ENCODE measurements around the gene ABHD1.
"Not testable (repeated sequence)": the region's sequence is repeated elsewhere in the genome, so short reads cannot be mapped to it uniquely, and the experiment has no call there.

The ABHD1 gene

DNA sequence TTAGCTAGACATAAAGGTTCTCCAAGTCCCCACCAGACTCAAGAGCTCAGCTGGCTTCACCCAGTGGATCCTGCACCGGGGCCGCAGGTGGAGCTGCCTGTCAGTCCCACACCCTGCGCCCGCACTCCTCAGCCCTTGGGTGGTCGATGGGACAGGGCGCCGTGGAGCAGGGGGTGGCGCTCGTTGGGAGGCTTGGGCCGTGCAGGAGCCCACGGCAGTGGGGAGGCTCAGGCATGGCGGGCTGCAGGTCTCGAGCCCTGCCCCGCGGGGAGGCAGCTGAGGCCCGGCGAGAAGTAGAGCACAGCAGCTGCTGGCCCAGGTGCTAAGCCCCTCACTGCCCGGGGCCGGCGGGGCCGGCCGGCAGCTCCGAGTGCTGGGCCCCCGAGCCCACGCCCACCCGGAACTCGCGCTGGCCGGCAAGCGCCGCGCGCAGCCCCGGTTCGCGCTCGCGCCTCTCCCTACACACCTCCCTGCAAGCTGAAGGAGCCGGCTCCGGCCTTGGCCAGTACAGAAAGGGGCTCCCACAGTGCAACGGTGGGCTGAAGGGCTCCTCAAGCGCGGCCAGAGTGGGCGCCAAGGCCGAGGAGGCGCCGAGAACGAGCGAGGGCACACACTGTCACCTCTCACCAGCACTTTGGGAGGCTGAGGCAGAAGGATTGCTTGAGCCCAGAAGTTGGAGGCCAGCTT is 12.1 kb upstream of the ABHD1 start:
- not testable (repeated sequence) for DNase-seq

DNA sequence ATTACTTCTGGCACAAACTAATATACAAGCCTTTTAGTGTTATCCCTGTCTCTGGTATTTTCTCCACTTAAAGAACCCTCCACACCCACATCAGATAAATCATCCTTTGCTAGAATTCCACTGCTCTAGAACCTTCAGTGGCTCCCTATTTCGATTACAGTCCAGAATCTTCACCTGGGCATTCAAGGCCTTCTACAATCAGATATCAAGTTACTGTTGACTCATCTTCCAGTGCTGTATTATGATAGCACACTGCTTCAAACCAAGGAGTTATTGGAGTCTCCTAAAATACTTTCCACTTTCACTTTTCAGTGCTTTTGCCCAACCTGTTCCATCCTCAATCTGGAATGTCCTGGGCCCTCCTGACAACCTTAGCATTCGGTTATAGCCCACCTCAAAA is 8.1 kb upstream of the ABHD1 start:
- no peak for DNase-seq

DNA sequence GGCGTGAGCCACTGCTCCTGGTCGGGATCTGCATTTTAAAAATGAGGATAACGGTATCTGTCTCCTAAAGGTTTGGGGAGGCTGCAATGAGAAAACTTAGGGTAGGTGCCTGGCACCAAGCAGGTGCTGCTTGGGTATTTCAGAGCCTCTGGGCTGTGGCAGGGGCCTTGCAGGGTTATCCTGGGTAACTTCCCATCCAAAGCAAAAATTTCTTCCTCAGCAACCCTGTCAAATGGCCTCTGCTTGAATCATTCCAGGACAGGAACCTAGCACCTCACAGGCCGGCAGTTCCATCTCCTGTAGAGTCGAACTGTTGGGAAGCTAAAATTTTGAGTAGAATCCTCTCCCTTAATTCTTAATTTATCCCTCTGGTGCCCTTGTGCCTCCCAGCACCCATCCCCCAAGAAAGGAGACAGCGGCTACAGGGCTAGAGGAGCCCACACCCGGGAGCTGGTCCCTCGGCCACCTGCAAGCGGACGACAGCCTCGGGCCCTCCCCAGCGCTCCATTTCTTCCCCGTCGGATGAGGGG is 5.6 kb upstream of the ABHD1 start:
- DNase-seq = no peak

DNA sequence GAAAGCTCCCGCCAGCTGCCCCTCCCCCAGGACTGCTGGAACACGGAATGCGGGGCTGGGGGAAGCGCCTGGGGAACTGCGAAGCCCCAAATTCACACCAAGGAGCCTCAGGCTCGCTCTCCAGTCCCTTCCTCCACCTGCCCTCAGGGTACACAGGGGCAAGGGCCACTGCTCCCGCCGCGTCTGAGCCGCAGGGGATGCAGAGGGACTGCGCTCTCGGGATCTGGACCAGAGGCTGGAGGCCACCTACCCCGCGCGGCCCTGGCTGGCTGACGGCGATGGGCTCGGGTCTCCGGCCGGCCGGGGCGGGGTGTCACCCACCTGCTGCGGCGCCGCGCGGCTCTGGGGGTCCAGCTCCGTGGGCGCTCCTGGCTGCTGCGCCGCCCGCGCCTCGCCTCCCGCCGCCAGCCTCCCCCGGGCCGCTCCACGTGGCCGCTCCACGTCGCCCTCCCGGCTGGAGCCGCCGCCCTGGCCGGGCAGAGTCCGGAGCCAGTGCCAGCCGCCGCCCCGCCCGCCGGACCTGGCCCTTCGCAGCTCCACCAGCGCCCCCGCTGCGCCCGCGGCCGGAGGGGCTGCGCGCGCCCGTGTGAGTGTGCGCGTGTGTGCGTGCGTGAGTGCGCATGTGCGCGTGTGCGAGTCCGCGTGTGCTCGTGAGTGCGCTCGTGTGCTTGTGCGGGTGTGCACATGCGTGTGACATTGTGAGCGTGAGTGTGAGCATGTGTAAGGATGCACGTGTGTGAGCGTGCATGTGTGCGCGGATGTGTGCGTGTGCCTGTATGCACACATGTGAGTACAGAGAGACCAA is 4.9 kb upstream of the ABHD1 start, which contains the start of gene CGREF1:
Gene CGREF1, minus strand, starts transcription at position 604 of the 805 bp plus-strand sequence. CDS start 14,762 bp downstream, outside the sequence.
- no peak for DNase-seq

DNA sequence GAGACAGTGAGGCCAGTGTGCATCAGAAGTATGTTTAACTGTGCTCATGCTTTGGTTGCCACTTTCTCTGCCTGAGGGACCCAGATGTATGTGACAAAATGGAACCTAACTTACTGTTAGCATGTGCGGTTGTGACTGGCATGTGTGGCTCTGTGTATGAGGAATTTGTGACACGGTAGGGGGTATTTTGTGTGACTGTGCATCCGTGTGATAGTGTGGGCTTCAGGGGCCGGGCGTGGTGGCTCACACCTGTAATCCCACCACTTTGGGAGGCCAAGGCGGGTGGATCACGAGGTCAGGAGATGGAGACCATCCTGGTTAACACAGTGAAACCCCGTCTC is 4.3 kb upstream of the ABHD1 start:
- DNase-seq = not testable (repeated sequence)

DNA sequence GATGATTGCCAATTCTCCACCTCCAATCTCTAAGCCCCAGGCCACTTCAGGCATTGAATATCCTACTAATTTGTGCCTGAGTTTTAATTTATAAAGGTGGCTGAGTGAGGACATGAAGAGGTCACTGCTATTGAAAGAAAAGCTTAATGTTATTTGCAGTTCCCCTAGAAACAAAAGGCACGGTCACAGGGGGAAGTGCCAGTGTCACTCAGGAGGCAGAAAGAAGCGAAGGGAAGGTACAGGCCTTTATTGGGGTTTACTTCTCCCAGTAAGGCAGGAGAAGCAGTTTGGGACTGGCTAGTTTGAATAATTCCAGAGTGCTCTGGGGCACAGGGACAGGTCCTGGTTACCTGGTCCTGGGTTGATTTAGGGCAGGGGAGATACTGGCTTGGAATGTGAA is 1.7 kb upstream of the ABHD1 start:
- no peak for DNase-seq

DNA sequence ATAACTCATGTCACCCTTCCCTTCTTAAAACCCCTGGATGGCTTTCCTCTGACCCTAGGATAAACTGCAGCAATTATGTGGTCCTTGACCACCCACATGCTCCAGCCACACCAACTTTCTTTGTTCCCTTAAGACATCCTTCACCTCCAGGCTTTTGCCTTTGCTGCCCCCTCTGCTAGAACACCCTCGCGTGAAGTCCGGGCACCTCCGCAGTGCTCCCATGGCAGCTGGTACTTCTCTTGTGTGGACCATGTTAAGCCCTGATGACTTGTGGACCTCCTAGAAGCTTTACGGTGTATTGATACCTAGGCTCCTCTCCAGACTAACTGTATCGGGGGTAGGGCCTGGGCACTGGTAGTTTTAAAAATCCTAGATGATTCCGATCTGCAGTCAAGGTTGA is 824 bp upstream of the ABHD1 start:
- DNase-seq = no peak

DNA sequence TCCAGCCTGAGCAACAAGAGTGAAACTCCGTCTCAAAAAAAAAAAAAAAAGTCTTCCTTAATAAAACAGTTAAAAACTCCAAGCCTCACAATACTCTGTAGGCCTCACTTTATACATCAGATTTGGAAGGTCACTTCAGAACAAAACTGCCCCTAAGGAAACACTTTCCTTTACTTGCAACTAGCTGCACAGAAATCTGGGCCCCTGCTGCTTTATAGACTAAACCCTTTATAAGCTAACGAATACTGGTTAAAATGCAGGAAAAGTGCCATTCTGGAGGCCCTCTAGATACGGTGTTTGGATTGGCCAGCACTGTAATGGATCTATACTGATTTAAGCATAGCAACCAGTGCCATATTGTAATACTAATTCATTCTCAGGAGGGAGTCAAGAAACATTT is 1.5 kb downstream of the ABHD1 start:
- DNase-seq = no peak

DNA sequence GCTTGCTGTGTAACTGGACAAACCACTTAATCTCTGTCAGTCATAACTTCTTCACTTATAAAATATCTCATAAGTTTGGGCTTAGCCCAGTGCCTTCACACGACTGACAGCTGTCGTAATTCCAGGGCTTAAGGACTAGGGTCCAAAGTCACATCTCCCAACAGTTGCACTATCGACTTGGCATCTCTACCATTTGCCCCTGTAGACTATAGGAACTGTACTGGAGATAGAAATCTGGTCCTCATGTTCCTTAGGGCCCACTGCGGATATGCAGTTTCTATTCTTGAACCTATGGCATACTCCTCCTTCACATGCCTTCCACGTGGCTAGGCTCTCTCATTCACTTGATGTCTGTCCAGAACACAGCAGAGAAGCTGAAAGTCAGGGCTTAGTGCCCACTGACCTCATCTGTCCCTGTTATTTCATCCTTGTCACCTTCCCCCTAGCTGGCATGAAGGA is 2.7 kb downstream of the ABHD1 start:
- no peak for DNase-seq

DNA sequence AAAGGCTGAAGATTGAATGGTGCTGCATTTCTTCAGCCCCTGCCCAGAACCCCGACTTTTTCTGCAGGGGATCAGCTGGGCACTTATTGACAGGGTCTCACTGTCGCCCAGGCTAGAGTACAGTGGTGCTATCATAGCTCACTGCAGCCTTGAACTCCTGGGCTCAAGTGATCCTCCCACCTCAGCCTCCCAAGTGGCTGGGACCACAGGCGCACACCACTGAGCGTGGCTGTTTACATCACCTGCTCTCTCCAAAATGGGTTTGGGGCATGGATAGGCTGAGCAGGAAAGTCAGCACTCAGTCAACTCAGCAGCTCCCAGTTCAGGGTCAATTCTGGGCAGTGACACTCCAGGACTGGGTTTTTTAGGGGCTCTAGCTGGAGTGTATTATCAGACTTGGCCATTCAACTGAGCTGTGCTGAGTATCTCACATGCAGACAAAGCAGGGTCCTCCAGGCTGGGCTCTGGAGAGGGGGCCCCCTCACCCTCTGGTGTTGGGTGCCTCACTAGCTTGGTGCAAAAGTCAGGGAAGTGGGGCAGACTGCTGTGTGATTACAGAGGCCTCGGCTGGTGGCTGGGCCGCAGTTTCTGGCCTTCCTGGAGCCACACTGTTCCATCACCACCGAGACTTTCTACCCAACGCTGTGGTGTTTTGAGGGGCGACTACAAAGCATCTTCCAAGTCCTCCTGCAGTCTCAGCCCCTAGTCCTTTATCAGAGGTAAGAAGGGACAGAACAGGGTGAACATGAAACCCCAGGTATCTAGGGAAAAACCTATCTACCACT is 4.5 kb downstream of the ABHD1 start:
- no peak for DNase-seq

DNA sequence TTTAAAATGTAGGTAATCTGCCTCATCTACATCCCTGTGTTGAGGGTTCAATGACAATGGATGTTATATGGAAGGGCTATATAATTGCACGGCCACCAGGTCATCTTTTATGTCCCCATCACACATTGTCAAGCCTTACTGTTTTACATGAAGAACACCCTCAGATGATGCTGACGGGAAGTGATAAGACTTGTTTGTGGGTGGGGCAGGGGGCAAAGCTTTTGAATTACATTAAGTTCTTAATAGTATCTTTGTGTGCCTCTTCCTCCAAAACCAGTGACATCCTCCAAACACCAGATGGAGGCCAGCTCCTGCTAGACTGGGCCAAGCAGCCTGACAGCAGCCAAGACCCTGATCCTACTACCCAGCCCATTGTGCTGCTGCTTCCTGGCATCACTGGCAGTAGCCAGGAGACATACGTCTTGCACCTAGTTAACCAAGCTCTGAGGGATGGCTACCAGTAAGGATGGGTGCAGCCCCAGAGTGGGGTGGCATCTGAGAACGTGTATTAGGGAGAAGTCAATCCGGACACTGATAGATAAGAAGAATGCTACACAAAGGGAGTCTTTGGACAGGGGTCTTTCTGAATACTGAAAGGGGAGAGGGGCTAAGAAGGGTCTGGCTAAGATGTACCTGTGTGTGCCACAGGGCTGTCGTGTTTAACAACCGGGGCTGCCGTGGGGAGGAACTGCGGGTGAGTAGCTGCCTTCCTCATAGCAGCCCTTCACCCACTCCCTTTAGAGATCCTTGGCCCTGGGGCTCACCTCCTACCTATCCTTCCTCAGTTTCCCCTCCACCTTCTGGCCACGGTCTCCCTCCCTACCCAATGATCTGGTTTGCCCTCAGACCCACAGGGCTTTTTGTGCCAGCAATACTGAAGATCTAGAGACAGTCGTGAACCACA is 5.3 kb downstream of the ABHD1 start:
- DNase-seq = no peak

DNA sequence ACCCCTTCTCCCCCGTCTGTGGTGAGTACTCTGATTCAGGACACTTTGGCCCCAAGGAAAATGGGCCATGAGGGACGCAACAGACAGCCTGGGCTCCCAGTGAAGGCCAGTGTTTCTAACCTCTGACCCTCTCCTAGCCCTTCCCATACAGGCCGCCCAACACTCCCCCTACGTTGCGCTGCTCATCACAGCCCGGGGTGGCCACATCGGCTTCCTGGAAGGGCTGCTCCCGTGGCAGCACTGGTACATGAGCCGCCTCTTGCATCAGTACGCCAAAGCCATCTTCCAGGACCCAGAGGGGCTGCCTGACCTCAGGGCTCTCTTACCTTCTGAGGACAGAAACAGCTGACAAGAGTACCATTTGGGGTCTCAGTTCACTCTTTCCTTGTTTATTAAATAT is 6.8 kb downstream of the ABHD1 start:
- no peak for DNase-seq

DNA sequence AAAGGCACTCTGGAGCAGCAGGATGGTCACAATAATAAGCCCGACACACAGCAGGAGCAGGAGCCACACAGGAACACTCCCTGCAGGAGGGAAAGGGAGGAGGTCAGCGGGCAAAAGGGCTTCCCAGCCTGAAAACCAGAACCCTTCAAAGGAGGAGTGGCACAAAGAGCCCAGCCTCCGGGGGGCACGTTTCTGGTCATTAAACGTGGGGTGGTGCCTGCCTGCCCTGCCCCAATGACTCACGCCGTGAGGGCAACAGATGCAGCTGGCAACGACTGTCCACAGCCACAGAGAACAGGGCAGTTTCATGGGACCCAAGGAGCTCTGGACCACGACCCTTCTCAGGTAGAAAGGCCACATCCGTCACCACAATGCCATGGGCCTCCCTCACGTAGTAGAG is 7.8 kb downstream of the ABHD1 start:
- no peak for DNase-seq

DNA sequence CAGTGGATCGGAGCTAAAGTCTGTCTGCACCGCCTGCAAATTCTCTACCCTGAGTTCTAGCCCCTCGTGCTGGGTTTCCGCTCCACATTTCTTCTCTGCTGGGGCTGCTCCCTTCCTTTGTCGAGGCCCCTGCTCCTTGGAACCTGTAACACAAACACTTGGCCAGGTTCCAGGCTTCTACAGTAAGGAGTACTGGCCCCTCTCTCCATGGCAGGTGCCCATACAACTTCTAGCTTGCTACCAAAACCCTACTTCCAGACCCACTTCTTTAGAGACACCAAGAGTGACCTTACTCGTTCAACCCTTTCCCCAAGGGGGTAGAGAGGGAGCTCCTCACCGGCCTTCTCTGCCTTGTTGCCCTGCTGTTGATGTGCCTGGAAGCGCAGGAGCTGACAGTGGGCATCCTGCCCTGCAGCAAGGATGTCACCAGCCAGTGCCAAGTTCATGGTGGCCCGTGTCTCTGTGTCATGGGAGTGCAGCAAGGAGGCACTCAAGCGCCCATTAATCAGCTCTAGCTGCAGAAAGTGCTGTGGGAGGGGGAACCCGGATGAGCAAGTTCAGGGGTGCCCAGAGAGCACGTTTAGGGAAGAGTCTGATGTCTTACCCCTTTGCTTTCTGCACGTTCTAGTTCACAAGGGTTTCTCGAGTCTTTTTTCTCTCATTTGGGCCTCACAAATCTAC is 9.7 kb downstream of the ABHD1 start:
- peak; percentile 35 for DNase-seq

DNA sequence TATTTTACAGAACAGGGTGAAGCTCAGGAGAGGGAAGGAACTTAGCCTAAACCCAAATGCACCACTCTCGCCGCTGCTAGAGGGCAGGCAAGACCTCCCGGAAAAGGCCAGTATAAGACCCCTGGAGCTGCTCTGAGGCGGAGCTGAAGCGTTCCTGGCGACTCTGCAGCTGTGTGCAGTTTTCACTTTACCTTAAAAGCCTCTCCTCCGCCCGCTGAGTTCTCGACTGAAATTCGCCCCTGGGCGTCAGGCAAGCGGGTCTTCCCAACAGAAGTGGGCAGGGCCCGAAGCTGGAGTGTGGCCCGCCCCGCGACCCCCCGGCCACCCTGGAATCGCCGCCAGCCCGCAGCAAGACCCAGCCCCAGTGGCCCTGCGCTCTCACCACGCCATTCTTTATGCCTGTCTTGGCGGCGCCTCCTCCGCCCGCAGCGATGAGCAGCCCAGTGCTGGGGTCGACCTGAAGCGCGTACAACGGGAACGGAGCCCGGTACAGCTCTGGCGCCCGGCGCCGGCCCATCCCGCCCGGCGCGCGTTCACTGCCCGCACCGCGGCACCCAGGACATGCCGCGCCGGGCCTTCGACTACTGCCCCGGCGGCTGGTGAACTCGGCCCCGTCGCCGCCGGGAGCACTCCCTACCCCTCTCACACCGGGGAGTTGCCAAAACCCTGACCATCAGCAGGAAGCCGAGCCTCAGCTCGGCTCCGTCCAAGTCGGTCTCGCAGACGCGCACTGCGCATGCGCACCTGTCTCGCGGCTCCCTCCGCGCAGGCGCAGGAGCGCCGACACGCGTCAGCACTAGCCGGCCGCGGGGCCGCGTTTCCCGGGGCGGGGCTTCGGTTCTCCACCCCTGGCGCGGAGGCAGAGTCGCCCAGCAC is 10.5 kb downstream of the ABHD1 start, which contains the start of gene PREB:
Gene PREB, minus strand, starts transcription at position 732 of the 876 bp plus-strand sequence. Its CDS starts 215 bp downstream, at position 517.
- peak; percentile 98 for DNase-seq

DNA sequence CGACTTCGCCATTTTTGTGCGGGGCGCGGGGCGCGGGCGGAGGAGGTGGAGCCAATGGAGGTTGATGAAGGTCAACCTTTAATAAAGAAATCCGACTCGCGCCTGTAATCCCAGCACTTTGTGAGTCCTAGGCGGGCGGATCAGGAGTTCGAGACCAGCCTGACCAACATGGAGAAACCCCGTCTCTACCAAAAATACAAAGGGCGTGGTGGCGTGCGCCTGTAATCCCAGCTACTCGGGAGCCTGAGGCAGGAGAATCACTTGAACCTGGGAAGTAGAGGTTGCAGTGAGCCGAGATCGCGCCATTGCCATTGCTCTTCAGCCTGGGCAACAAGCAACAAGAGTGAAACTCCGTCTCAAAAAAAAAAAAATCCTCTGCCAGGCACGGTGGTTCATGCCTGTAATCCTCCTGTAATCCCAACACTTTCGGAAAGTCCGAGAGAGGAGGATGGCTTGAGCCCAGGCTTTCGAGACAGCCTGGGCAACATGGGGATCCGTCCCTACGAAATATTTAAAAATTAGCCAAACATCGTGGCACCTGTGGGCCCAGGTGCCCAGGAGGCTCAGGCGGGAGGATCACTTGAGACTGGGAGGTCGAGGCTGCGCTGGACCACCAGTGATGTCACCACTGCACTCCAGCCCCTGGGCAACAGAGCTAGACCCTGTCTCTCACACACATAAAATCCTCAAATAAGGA is 11.3 kb downstream of the ABHD1 start:
- DNase-seq = no peak

DNA sequence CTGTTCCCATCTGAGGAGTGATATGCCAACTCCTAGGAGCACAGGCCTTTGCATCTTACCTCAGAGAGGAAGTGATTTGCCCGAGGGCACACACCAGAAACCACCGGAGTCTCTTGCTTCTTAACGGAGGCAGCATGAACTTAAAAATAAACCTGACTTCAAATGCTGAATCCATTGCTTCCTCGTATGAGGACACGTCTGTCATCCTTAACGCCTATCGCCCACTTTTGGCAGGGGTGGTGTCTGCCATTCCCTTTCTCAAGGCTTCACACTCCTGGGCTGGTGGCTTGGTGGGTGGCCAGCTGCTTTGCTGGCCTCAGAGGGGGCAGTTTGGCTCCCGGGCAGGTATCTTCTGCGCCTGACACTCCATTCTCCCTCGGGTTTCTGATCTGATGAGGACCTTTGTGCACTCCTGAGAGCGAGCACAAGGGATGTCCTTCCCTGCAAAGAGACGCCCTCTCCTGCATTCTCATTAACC is 11.9 kb downstream of the ABHD1 start:
- DNase-seq = no peak

DNA sequence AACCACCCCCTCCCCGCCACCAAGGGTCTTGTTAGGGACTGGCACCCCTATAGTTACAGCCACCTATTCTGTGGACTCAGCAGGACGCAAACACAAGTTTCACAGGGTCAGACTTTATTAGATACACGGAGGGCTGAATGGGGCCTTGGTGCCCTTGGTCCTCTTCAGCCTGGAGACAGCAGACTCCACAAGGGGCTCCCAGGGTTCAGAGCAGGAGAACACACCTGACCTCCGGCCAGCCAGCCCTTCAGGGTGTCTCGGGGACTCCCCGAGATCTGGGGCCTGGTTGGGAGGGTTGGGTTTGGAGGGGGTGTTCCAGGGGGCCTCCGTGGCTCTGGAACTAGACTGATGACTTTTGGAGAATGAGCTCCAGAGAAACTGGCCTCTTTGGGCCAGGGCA is 13.1 kb downstream of the ABHD1 start:
- no peak for DNase-seq

DNA sequence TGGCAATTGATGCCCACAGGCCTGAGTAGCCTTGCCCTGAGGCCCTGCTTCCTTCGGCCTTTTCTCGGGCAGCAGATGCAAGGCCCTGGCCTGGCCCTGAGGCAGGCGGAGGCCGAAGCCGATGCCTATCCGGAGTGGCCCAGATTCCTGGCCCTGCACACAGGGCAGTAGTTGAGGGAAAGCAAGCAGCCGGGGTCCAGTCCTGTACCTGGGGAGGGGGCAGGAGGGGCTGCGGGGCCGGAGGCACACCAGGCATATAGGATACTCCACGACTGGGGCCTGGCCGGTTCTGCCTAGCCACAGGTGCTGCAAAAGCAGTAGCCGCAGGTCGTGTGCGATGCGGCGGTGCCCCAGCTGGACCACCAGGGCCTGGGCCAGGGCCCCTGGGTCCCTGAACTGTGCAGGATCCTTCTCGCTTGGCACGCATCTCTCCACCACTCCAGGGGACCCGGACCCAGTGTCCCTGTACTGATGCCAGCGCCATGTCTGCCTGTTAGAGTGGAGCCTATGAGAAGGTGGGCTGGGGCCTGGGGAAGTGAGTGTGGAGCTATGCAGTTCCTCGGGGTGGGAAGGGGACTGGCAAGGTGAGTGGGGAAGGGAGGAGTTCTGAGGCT is 13.8 kb downstream of the ABHD1 start:
- DNase-seq = no peak
